ENCODE measurements around the gene MOGAT2. TPM values are rescaled to one million over a fixed set of nuclear protein-coding genes. Genes with fewer than 3 reads are reported as not detected.

MOGAT2 gene
- total RNA-seq, 3 donors from 2014 or later (not counting 1 experiment from before 2014, with no cell fraction given), result not detected

DNA sequence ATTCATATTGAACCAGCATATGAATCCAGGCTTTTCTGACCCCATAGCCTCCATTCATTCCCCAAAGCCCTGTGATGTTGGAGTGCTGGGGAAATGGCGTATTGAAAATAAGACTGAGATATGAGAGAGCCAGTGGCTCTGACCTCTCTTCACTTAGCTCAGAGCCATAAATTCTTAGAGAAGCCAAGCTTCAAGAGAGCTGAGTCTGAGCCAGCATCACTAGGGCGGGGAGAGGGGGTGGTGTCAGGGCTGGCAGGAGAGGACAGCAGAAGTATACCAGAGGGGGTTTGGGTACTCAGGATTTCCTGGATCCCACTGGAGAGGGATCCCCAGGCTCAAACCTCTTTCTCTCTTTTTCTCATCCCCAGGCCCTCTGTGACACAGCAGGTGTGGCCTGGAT, 16.7 kb upstream of the MOGAT2 start:
- DNase-seq (no peak), ATAC-seq (no peak)
- no peak overlapping the region for H3K27ac ChIP-seq (ENCODE audit: low read length)
- Mint-ChIP-seq H3K27ac (no peak overlapping the region), H3K9me3 (no peaks in the 10 kb centered on the region), H3K4me1 (peaks cover under 1 to 6% of the 10 kb centered on the region in 2 donors), H3K27me3 (ENCODE audit: low read depth in 2 of 2) (peaks cover 38 to 44% of the 10 kb centered on the region in 2 donors), H3K36me3 (no peaks in the 10 kb centered on the region), H3K4me3 (no peak overlapping the region)
- no peaks in the 10 kb centered on the region for H3K36me3 ChIP-seq (ENCODE audit: control insufficient read depth, insufficient read depth, low read length)
- H3K27me3 ChIP-seq (ENCODE audit: control insufficient read depth, insufficient read depth, low read length), result peaks cover 3% of the 10 kb centered on the region
- no peak overlapping the region for H3K4me3 ChIP-seq (ENCODE audit: low read length)
- TF ChIP-seq CTCF (IDR thresholded peaks at IDR 0.05), result no peak
- intact Hi-C loops (cut with micrococcal nuclease), result no loop called here
- no peaks in the 10 kb centered on the region for H3K9me3 ChIP-seq (ENCODE audit: control insufficient read depth, insufficient read depth, low read length)
- WGBS (ENCODE audit: insufficient coverage), result 92% methylated on average over 1 of the region's 2 CpGs
- H3K4me1 ChIP-seq (ENCODE audit: control insufficient read depth, insufficient read depth, low read length), result peaks cover under 1% of the 10 kb centered on the region

DNA sequence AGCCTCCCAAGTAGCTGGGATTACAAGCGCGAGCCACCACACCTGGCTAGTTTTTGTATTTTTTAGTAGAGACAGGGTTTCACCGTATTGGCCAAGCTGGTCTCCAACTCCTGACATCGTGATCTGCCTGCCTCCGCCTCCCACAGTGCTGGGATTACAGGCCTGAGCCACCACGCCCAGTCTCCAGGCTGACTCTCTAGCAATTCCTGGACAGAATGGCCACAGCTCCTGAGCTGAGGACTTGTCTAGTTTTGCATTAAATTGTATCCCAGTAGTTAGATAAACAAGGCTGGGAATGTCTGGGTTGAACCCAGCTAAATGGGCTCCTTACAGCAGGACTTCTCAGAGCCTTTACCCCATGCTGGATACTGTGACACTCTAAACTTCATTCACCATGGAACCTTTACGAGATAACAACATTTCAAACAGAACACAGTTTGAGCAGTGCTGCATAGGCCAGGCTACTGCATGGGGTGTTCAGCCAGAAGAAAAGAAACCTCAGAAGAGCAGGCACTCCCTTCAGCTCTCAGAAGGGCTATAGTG, 13.9 kb upstream of the MOGAT2 start:
- ATAC-seq (no peak), DNase-seq (peak in 1 of 2 donors; percentile 0)
- Histone ChIP-seq H3K36me3 (ENCODE audit: control insufficient read depth, insufficient read depth, low read length) (no peaks in the 10 kb centered on the region), H3K4me3 (ENCODE audit: low read length) (no peak overlapping the region), H3K27me3 (ENCODE audit: control insufficient read depth, insufficient read depth, low read length) (no peaks in the 10 kb centered on the region), H3K4me1 (ENCODE audit: control insufficient read depth, insufficient read depth, low read length) (peaks cover 6% of the 10 kb centered on the region), H3K9me3 (ENCODE audit: control insufficient read depth, insufficient read depth, low read length) (no peaks in the 10 kb centered on the region), H3K27ac (ENCODE audit: low read length) (no peak overlapping the region)
- Mint-ChIP-seq H3K4me3 (no peak overlapping the region), H3K36me3 (no peaks in the 10 kb centered on the region), H3K4me1 (peaks cover 6 to 13% of the 10 kb centered on the region in 2 donors), H3K27me3 (ENCODE audit: low read depth in 2 of 2) (peaks cover 14 to 18% of the 10 kb centered on the region in 2 donors), H3K27ac (no peak overlapping the region), H3K9me3 (no peaks in the 10 kb centered on the region)
- WGBS (ENCODE audit: insufficient coverage), result 86% methylated on average over 7 of the region's 7 CpGs
- TF ChIP-seq CTCF (IDR thresholded peaks at IDR 0.05), result no peak
- intact Hi-C loops (cut with micrococcal nuclease), result no loop called here

DNA sequence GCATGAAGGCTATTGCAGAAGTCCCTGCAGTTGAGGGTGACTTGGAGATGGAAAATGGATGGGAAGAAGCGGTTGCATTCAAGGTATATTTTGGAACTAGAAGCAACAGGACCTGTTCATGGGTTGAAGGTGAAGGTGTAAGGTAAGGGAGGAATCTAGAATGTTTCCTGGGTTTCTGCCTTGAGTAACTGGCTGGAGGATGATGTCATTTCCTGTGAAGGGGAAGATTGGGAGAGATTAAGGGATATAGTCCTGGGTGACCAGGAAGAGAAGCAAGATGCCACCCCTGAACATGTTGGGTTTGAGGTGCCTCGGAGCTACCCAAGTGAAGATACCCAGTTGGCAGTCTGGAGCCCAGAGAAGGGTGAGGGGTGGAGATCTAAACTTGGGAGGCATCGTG, 12.1 kb upstream of the MOGAT2 start:
- Mint-ChIP-seq H3K4me3 (no peak overlapping the region), H3K27ac (no peak overlapping the region), H3K4me1 (peaks cover 6 to 13% of the 10 kb centered on the region in 2 donors), H3K27me3 (ENCODE audit: low read depth in 2 of 2) (peaks cover 7% of the 10 kb centered on the region in 2 donors), H3K9me3 (no peaks in the 10 kb centered on the region), H3K36me3 (no peaks in the 10 kb centered on the region)
- intact Hi-C loops (cut with micrococcal nuclease), result no loop called here
- Histone ChIP-seq H3K4me1 (ENCODE audit: control insufficient read depth, insufficient read depth, low read length) (peaks cover 6% of the 10 kb centered on the region), H3K27ac (ENCODE audit: low read length) (no peak overlapping the region), H3K9me3 (ENCODE audit: control insufficient read depth, insufficient read depth, low read length) (no peaks in the 10 kb centered on the region), H3K27me3 (ENCODE audit: control insufficient read depth, insufficient read depth, low read length) (no peaks in the 10 kb centered on the region), H3K4me3 (ENCODE audit: low read length) (no peak overlapping the region), H3K36me3 (ENCODE audit: control insufficient read depth, insufficient read depth, low read length) (no peaks in the 10 kb centered on the region)
- TF ChIP-seq CTCF (IDR thresholded peaks at IDR 0.05), result no peak
- DNase-seq, result peak in 1 of 2 donors; percentile 2
- ATAC-seq, result no peak
- WGBS (ENCODE audit: insufficient coverage), result 92% methylated on average over 3 of the region's 3 CpGs

GRCh38 chr11:75706260-75706729, 11.3 kb upstream of the MOGAT2 start:
- DNase-seq (peak; percentile 53 to 84), ATAC-seq (peak; percentile 86 to 98 (median 91))
- Mint-ChIP-seq H3K4me1 (peaks cover 6 to 13% of the 10 kb centered on the region in 2 donors), H3K27me3 (ENCODE audit: low read depth in 2 of 2) (peaks cover 7% of the 10 kb centered on the region in 2 donors), H3K9me3 (no peaks in the 10 kb centered on the region), H3K27ac (no peak overlapping the region), H3K4me3 (no peak overlapping the region), H3K36me3 (no peaks in the 10 kb centered on the region)
- H3K9me3 ChIP-seq (ENCODE audit: control insufficient read depth, insufficient read depth, low read length), result no peaks in the 10 kb centered on the region
- no peaks in the 10 kb centered on the region for H3K27me3 ChIP-seq (ENCODE audit: control insufficient read depth, insufficient read depth, low read length)
- 7% methylated on average over 17 of the region's 17 CpGs for WGBS (ENCODE audit: insufficient coverage)
- no peak overlapping the region for H3K27ac ChIP-seq (ENCODE audit: low read length)
- intact Hi-C loops (cut with micrococcal nuclease), result loop anchor here (2.0 kb wide), 1 partner anchor 613 kb away; no protein-coding TSS in a partner anchor
- H3K4me1 ChIP-seq (ENCODE audit: control insufficient read depth, insufficient read depth, low read length), result peaks cover 6% of the 10 kb centered on the region
- H3K4me3 ChIP-seq (ENCODE audit: low read length), result no peak overlapping the region
- no peaks in the 10 kb centered on the region for H3K36me3 ChIP-seq (ENCODE audit: control insufficient read depth, insufficient read depth, low read length)
- peak; percentile 97 for TF ChIP-seq CTCF (IDR thresholded peaks at IDR 0.05)
